ENCODE measurements around the gene PTPRT.

The PTPRT gene

GRCh38 chr20:42435230-42435629 is 754.5 kb downstream of the PTPRT start:
- no peak for DNase-seq

GRCh38 chr20:42432496-42433334 is 757.0 kb downstream of the PTPRT start:
- DNase-seq: no peak

GRCh38 chr20:42430598-42430997 is 759.1 kb downstream of the PTPRT start:
- no peak for DNase-seq

- DNase-seq: no peak
Measured at GRCh38 chr20:42429761-42430458, 759.8 kb downstream of the PTPRT start.

- no peak for DNase-seq
Measured at GRCh38 chr20:42419814-42420532, 769.7 kb downstream of the PTPRT start.

GRCh38 chr20:42406826-42407225 is 782.9 kb downstream of the PTPRT start:
- DNase-seq: no peak

GRCh38 chr20:42402455-42402854 is 787.3 kb downstream of the PTPRT start:
- no peak for DNase-seq

- no peak for DNase-seq
Measured at GRCh38 chr20:42401613-42402012, 788.1 kb downstream of the PTPRT start.

GRCh38 chr20:42399802-42400201 is 789.9 kb downstream of the PTPRT start:
- DNase-seq: no peak

- DNase-seq: no peak
Measured at GRCh38 chr20:42392442-42392841, 797.3 kb downstream of the PTPRT start.

GRCh38 chr20:42391807-42392206 is 797.9 kb downstream of the PTPRT start:
- no peak for DNase-seq

GRCh38 chr20:42380287-42380686 is 809.4 kb downstream of the PTPRT start:
- DNase-seq: no peak

- no peak for DNase-seq
Measured at GRCh38 chr20:42379385-42379784, 810.3 kb downstream of the PTPRT start.

GRCh38 chr20:42378826-42379225 is 810.9 kb downstream of the PTPRT start:
- DNase-seq: no peak

- no peak for DNase-seq
Measured at GRCh38 chr20:42376131-42376530, 813.6 kb downstream of the PTPRT start.

- DNase-seq: no peak
Measured at GRCh38 chr20:42373049-42373448, 816.7 kb downstream of the PTPRT start.

- no peak for DNase-seq
Measured at GRCh38 chr20:42370075-42370474, 819.6 kb downstream of the PTPRT start.

- no peak for DNase-seq
Measured at GRCh38 chr20:42368910-42369309, 820.8 kb downstream of the PTPRT start.

GRCh38 chr20:42366626-42367025 is 823.1 kb downstream of the PTPRT start:
- no peak for DNase-seq

GRCh38 chr20:42364446-42364845 is 825.3 kb downstream of the PTPRT start:
- no peak for DNase-seq

GRCh38 chr20:42361402-42361970 is 828.2 kb downstream of the PTPRT start:
- DNase-seq: no peak

- DNase-seq: no peak
Measured at GRCh38 chr20:42360621-42361020, 829.1 kb downstream of the PTPRT start.

GRCh38 chr20:42359617-42360016 is 830.1 kb downstream of the PTPRT start:
- no peak for DNase-seq

Data from COR-L47 (cell line).